SK-N-MC (cell line): ENCODE results near the gene PPP1R1C.

Source experiments
- EZH2 ChIP-seq: fragments of 200-600 bp; sonication (generic); IDR thresholded peaks from one replicate; pipeline ENCODE4 v1.6.1; 2017; ENCODE audit warnings: antibody characterized with exemption
- FOXP2 ChIP-seq: optimal IDR thresholded peaks from 2 replicates; pipeline ENCODE3; 2011; ENCODE audit warnings: mild to moderate bottlenecking, moderate library complexity; ENCODE audit not compliant: insufficient read depth; ENCODE audit errors: extremely low read length, control extremely low read depth
- POLR2AphosphoS5 ChIP-seq: IDR thresholded peaks from 2 replicates; pipeline ENCODE4 v1.6.1; 2012; ENCODE audit warnings: mild to moderate bottlenecking, low read depth, low read length, borderline replicate concordance

DNA sequence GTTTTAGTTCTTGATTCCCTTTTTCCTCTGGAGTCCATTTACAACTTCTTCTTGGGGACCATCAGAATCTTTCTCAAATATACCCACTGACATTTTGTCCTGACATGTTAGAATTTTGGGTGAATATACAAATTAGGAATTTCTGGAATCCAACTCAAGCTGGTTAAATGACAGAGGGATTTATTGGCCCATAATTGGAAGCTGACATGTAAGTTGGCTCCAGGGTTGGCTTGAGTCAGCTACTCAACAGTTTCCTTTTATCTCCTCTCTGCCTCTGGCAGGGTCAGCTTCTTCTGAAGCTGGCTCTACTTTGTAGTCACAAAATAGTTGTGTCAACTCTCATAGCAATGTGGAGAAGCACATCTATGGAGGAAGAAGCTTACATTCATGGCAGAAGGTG lies 36.6 kb upstream of the PPP1R1C start:
- TF ChIP-seq POLR2AphosphoS5 (no peak), EZH2 (no peak), FOXP2 (no peak)
